ENCODE results near the gene POLR2E. TPM values are rescaled to one million over a fixed set of nuclear protein-coding genes. Genes with fewer than 3 reads are reported as not detected.
A peak's percentile ranks its signal among the peaks of the same experiment; 100 is the strongest.

Gene POLR2E
- total RNA-seq, 1 donor from 2014 or later, result 155 TPM

- peak overlapping the region; percentile 72 for H3K27ac ChIP-seq
- TF ChIP-seq, protein P1, sequence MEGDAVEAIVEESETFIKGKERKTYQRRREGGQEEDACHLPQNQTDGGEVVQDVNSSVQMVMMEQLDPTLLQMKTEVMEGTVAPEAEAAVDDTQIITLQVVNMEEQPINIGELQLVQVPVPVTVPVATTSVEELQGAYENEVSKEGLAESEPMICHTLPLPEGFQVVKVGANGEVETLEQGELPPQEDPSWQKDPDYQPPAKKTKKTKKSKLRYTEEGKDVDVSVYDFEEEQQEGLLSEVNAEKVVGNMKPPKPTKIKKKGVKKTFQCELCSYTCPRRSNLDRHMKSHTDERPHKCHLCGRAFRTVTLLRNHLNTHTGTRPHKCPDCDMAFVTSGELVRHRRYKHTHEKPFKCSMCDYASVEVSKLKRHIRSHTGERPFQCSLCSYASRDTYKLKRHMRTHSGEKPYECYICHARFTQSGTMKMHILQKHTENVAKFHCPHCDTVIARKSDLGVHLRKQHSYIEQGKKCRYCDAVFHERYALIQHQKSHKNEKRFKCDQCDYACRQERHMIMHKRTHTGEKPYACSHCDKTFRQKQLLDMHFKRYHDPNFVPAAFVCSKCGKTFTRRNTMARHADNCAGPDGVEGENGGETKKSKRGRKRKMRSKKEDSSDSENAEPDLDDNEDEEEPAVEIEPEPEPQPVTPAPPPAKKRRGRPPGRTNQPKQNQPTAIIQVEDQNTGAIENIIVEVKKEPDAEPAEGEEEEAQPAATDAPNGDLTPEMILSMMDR (IDR thresholded peaks at IDR 0.05), result no peak
- peaks cover 36% of the 10 kb centered on the region for H3K36me3 ChIP-seq
- intact Hi-C loops (cut with DNase I), result no loop called here
- peaks cover 30% of the 10 kb centered on the region for H3K4me1 ChIP-seq
- no peak for ATAC-seq
- DNase-seq, result peak; percentile 69
- H3K4me3 ChIP-seq, result peak overlapping the region; percentile 91
- no peaks in the 10 kb centered on the region for H3K27me3 ChIP-seq
- H3K9me3 ChIP-seq, result no peaks in the 10 kb centered on the region
These were observed 559 bp downstream of the POLR2E start for GRCh38 chr19:1094655-1094977.

DNA sequence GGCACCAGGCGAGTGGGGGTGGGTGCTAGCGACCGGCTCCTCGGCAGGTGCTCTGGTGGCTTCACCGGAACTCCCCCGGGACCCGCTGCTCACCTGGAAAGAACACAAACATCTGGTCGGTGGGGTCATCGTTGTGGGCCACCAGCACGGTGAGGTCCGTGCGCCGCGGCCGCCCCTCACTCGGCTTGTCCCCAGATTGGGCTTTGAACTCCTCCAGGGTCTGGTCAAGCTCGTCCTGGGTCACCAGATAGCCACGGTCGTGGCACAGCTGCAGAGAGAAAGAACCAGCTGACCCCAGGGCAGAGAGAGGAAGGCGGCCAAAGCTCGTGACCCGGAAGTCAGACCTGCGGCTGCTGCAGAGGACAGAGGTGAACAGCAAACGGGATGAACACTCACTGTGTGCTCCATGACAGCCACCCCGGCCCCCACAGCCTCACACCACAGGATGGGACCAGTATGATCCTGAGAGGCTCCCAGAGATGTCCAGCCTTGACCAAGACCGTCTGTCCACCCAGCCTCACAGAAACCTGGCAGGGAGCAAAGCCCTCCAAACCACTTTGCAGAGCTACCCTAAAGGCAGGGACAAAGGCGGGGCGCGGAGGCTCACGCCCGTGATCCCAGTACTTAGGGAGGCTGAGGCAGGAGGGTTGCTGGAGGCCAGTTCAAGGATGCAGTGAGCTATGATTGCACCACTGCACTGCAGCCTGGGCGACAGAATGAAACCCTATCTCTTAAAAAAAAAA, 1.2 kb downstream of the POLR2E start:
- ATAC-seq (no peak), DNase-seq (peak; percentile 66)
- H3K9me3 ChIP-seq, result no peaks in the 10 kb centered on the region
- intact Hi-C loops (cut with DNase I), result no loop called here
- peaks cover 26% of the 10 kb centered on the region for H3K4me1 ChIP-seq
- H3K27me3 ChIP-seq, result no peaks in the 10 kb centered on the region
- TF ChIP-seq, protein P1 (IDR thresholded peaks at IDR 0.05), result no peak
- peak overlapping the region; percentile 91 for H3K4me3 ChIP-seq
- peaks cover 42% of the 10 kb centered on the region for H3K36me3 ChIP-seq
- H3K27ac ChIP-seq, result no peak overlapping the region

GRCh38 chr19:1093330-1093729, 1.8 kb downstream of the POLR2E start:
- H3K27me3 ChIP-seq, result no peaks in the 10 kb centered on the region
- ATAC-seq, result no peak
- TF ChIP-seq, protein P1 (IDR thresholded peaks at IDR 0.05), result no peak
- DNase-seq, result peak; percentile 61
- intact Hi-C loops (cut with DNase I), result no loop called here
- H3K4me3 ChIP-seq, result no peak overlapping the region
- no peaks in the 10 kb centered on the region for H3K9me3 ChIP-seq
- H3K27ac ChIP-seq, result no peak overlapping the region
- peaks cover 24% of the 10 kb centered on the region for H3K4me1 ChIP-seq
- peaks cover 49% of the 10 kb centered on the region for H3K36me3 ChIP-seq

DNA sequence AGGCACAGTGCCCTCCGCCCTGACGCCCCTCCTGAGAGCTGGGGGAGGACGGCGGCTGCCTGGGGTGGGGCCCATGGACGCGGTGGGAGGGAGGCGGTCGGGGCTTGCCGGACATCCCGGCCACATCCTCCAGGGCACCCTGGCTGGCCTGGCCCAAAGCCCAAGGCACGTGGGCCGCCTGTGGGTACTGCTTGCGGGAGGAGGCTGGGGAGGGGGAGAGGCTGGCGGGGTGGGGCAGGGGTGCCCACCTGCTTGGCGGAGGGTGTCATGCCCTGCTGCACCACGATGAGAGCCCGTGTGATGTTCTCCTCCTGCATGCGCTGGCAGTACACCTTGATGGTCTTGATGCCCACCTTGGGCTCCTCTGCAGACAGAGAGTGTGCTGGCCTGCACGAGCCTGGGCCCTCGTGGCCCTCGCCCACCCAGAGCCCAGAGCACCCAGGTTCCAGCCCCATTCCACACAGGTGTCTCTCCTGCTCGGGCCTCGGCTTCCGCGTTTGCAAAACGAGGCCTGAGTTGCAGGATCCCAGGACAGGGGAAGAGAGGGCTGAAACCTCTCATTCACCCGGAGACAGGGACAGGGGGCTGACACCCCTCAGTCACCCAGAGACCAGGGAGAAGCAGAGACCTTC, 3.5 kb downstream of the POLR2E start:
- H3K4me1 ChIP-seq, result peaks cover 24% of the 10 kb centered on the region
- no peak overlapping the region for H3K27ac ChIP-seq
- ATAC-seq, result no peak
- peaks cover 60% of the 10 kb centered on the region for H3K36me3 ChIP-seq
- H3K9me3 ChIP-seq, result no peaks in the 10 kb centered on the region
- TF ChIP-seq, protein P1 (IDR thresholded peaks at IDR 0.05), result no peak
- no peaks in the 10 kb centered on the region for H3K27me3 ChIP-seq
- intact Hi-C loops (cut with DNase I), result no loop called here
- DNase-seq, result peak; percentile 62
- no peak overlapping the region for H3K4me3 ChIP-seq

DNA sequence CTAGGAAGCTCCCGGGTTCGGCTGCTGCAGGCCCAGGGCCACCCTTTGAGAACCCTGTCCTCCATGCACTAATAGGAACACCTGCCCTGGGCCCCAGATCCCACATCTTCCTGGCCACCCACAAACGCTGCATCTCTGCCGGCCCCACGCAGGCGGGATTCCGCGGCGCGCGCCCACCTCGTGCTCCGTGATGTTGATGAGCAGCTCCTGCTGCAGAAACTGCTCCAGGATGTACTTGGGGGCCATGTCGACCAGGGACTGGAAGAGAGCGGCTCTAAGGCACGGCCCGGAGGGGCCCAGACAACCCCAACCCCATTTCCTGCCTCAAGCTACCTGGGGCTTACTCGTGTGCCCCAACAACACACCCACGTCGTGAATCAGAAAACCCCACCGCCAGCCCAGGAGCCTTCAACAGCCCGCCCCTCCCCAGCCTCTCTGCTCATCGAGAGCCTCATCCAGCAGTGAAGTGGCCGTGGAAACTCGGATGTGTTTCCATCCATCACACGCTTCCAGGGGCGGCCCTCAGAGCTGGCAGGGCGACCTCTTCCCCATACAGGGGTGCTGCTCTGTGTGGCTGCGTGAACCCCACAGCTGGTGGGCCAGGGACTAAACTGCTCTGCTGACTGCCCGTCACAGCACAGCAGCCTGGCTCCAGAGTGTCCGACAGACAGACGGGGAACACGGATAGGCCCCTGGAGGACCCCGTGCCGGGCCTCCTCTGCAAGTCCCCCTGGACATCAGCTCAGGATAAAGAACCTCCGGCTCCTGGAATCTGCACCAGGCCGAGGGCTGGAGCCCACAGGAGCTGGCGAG, 4.2 kb downstream of the POLR2E start:
- TF ChIP-seq, protein P1 (IDR thresholded peaks at IDR 0.05), result no peak
- Histone ChIP-seq H3K27me3 (no peaks in the 10 kb centered on the region), H3K36me3 (peaks cover 67% of the 10 kb centered on the region), H3K4me3 (no peak overlapping the region), H3K27ac (no peak overlapping the region), H3K4me1 (peaks cover 24% of the 10 kb centered on the region), H3K9me3 (no peaks in the 10 kb centered on the region)
- no peak for ATAC-seq
- DNase-seq, result peak; percentile 64
- intact Hi-C loops (cut with DNase I), result no loop called here

Data from upper lobe of right lung (tissue), 1 donor.